DOHH2 (cell line): Measurements from ENCODE around the gene GSG1.

Source experiments
- CTCF ChIP-seq: fragments of 200-600 bp; sonication (generic); IDR thresholded peaks from one replicate; pipeline ENCODE4 v1.5.1; 2014; ENCODE audit warnings: antibody characterized with exemption, mild to moderate bottlenecking, low read depth, low read length; ENCODE audit not compliant: poor library complexity, severe bottlenecking
- EZH2phosphoT487 ChIP-seq: fragments of 200-600 bp; sonication (generic); IDR thresholded peaks from 2 replicates; pipeline ENCODE4 v1.6.1; 2017; ENCODE audit warnings: borderline replicate concordance, mild to moderate bottlenecking, antibody characterized with exemption, low read length, moderate library complexity, mixed read lengths

GRCh38 chr12:13105781-13106180, 2.3 kb upstream of the GSG1 start:
- TF ChIP-seq CTCF (no peak), EZH2phosphoT487 (no peak)
